HG03565 (cell line): ENCODE data around the gene CD93.

Experiments
- ATAC-seq: cut with Tn5 transposase; IDR thresholded peaks from one replicate; pipeline ENCODE4 v1.9.1; 2021; ENCODE audit warnings: mild to moderate bottlenecking, moderate library complexity; ENCODE audit not compliant: unreplicated experiment

CD93 gene

DNA sequence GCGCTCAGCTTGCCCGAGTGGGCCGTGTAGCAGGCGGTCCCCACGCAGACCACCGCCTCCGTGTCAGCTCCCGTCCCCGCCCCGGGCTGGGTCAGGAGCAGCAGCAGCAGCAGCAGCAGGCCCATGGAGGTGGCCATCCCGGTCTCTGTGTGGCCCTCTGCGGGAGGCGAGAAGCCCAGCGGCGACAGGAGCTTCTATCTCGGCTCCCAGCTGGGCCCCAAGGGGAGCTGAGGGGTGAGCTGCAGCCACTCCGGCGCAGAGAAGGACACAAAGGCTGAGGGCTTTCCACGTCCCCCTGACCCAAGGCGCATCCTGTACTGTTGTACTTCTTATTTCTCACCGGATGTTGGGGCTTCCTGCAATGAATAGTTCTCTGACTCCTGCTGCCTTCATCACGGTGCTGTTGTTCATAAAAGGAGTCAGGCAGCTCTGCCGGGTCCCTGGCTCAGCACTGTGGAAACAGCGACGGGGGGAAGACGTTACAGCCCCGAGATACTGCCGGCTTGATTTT is at the start of gene CD93:
Gene CD93, minus strand, starts transcription at position 269 of the 511 bp plus-strand sequence. Its CDS starts 132 bp downstream, at position 137.
- no peak for ATAC-seq

DNA sequence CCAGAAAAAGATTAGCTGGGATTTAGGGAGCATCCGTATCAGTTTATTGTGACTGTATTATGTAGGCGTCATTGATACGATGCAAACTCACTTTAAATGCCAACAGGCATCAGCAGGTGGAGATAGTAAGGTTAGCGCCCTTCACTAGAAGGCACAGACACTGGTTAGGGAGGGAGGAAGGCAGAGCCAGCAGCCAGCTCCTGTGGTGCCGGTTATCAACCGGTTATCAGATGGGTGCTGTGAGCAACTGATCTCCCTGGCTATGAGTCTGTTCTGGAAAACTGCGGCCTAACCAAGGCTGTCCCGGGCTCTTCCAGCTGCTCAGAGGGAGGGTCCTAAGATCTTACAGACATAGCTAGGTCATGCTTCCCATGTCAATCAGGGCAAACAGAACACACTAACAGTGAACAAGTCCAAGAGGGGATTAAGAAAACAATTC is 47.5 kb upstream of the CD93 start:
- no peak for ATAC-seq

GRCh38 chr20:23132930-23133559 is 46.9 kb upstream of the CD93 start:
- ATAC-seq: no peak

DNA sequence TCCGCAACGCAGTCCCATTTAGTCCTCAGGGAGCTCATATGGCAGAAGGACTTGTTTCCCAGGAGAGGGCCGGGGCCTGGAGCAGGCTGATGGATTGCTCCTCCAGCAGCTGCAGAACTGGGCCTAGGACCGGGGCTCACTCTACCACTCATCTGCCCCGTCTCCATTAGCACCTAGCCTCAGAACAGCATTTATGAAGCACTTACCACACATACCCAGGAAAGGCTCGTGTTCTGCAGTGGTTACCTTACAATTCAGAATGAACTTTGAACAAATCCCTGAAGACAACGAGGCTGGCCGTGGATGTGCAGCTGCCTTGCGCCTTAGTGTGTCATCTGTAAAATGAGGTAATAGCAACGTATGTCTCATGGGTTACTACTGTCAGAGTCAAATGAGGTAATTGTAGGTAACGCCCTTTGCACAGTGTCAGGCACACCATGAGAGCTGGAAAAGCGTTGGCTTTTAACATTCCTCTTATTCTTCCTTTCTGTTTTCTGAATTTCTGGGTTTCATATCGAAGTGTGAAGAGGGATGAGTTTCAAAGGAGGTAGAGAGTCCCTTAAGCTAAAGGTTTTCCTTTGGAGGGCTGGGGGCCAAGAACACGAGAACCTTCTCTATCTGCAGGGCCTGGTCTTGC is 46.3 kb upstream of the CD93 start:
- ATAC-seq: no peak

DNA sequence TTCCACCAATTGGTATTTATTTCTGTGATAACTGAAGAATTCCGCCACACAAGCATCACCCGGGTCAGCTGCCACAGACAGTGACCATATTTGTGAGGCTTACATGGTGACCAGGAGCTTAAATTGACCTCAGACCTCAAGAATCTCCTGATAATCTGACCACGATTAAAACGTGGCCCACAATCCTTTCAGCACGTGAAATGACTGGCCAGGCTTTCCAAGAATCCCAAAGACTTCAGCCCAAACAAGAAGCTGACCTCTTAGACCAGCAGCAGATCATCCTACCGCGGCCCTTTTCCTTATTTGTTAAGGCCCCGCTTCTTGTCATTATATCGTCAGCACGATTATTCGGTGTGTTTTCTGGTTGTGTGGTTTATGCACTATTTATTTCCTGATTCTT is 45.6 kb upstream of the CD93 start:
- no peak for ATAC-seq

DNA sequence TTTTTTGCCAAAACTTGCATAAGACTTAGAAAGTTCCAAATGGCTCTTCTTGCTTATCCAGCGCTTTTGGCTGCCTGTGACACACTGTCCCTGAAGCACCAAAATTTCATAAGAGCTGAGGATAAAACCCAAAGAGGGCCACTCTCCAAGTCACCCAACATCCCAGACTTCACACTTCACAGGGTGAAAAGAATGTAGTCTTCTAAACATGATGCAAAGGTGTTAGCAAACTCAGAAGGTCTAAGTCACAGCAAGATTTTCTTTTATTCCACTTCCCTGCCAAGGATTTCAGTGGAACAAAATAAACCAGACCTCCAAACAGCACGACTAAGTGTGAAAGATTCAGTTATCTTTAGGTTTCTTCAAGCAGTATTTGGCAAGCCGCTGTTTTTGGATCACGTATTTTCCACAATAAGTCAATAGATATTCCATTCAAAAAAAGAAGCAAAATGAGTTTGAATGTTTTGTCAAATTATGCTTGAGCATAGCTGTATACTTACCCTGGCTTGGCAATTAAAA is 44.6 kb upstream of the CD93 start:
- ATAC-seq: no peak

DNA sequence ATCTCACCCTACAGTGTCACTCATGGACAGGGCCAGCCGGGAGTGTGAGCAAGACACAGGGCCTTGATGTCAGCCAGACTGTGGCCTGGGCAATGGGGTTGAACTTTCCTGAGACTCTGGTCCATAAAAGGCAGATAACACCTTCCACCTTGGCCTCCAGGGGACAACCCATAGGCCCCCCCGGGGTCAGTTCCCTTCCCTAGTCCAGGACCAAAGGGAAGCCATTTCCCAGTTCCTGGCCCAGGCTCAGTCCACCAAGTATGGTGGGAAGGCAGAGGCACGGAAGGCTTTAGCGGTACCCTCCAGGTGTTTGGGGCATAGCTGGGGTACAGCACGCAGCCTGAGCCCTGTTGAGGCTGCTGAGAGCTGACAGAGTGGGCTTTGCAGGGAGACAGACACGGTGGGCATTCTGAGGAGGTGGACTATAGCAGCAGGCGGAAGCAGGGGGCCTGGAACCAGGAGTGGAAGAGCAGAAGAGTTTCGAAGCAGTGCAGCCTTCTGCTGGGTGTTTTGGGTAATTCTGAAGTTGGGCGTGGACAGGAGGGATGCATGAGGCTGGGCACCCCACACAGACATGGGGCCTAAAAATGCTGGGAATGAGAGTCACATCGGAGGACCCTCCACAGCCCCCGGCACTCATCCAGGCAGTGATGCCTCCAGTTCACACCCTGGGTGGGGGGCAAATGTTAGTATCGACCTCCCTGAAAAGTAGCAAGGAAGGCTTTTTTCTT is 43.9 kb upstream of the CD93 start:
- ATAC-seq: no peak

DNA sequence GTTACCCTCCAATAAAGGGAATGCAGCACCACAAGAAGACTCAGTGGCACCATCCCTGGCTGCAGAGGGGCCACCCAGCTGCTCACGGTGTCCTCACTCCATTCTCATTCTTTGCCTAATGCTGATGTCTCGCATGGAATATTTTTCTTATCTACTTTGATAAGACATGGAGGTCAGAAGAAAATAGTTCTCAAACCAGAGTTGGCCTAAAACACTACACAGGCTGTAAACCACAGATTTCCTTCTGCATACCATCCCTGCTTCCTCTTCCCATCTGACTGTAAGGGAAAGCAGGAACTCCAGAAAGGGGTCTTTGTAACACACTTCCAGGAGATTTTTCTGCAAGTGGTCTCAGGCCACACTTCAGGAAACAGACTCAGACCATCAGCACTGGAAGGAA is 43.1 kb upstream of the CD93 start:
- no peak for ATAC-seq

GRCh38 chr20:23128461-23129125 is 42.5 kb upstream of the CD93 start:
- no peak for ATAC-seq

DNA sequence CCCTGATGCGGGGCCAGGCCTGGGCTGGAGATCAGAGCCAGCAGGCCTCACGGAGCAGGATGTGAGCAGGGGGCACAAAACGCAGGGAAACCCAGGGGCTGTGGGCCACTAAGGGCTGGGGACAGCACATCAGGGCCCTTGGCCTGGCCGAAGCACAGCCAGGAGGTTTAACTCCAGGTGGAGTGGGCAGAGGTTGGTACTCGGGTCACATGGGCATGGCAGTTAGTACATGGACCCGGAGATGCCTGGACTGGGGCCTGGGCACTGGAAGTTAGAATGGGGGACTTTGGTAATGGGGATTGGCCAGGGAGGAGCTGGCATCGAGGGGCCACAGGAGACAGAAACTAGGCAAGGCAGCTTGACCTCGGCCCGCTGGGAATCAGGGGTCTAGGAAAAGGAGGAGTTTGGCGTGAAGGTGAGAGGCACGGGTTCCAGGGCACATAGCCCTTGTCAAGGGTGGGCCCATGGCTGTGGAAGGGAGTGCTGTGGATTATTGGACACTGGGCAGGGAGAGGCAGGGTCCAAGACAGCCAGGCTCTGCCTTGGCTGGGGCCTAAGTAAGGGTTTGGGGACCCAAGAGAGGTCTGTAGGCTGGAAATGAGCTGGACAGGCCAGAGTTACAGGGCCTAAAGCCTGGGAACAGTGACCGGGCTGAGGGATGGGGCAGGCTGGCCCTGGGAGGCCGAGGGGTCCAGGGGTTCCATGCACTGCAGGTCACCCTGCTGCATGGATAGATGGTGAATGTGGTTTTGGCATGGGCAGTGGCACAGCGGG is 41.6 kb upstream of the CD93 start:
- ATAC-seq: no peak

- ATAC-seq: no peak
Measured at GRCh38 chr20:23126281-23127061, 40.3 kb upstream of the CD93 start.

DNA sequence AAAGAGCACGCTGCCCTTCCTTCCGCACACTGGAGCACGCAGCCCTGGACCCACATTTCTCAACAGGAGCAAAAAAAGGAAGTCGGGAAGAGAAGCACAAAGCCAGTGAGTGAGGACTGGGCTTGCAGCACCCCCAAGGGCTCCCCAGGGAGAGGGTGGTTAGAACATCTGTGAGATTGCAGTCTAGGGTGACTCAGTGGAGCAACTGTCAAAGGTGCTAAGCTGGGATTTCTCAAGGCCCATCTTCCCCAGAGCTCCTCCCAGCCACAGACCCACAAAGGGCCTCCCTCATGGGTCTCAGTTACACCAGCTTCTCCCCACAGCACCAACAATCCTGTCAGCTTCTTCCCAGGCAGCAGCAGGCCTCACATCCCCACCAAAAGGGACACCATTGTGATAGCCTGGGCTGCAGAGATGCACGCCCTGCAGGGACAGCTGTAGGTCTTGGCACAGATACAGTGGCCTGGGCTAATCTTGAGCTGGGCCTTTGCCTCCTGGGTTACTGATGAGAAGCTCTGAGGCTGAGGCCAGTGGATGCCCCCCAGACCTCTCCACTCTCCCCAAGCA is 39.6 kb upstream of the CD93 start:
- ATAC-seq: no peak

GRCh38 chr20:23125159-23125558 is 39.0 kb upstream of the CD93 start:
- ATAC-seq: no peak

- no peak for ATAC-seq
Measured at GRCh38 chr20:23123886-23124285, 37.8 kb upstream of the CD93 start.

DNA sequence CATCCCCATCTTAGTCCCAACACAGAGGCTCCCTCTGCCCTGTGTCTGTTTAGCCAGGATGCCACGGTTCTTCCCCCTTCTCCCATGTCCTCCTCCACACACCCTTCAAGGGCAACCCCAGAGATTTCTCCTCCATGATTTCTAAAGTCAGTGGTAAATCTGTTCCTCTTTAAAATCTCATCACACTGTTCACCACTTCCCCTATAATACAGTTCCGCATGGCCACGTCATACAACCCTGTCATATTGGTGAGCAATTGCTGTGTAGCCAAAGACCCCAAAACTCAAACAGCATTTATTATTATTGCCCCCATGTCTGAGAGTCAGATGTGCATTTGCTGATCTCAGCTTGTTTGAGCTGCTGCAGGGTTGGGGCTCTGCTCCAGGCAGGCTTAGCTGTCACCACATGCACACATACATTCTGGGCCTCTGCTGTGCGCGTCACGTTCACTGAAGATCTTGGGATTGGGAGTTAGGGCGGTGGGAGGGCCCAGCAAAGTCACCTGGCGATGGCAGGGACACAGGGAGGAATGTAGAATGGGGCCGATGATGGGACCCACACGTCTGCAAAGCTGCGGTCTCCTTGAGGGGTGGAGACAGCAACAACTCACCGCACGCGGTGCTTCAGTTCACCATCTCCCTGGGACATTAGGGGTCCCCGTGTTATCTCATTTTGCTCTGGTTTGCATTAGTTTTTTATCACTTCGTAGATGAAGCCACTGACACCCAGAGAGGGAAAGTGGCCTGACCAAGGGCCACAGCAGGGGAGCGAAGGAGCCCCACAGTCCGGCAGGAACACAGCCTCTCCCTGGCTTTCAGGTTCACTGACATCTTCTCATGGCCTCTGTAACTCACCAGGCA is 36.9 kb upstream of the CD93 start:
- ATAC-seq: no peak

GRCh38 chr20:23122321-23122720 is 36.2 kb upstream of the CD93 start:
- no peak for ATAC-seq

DNA sequence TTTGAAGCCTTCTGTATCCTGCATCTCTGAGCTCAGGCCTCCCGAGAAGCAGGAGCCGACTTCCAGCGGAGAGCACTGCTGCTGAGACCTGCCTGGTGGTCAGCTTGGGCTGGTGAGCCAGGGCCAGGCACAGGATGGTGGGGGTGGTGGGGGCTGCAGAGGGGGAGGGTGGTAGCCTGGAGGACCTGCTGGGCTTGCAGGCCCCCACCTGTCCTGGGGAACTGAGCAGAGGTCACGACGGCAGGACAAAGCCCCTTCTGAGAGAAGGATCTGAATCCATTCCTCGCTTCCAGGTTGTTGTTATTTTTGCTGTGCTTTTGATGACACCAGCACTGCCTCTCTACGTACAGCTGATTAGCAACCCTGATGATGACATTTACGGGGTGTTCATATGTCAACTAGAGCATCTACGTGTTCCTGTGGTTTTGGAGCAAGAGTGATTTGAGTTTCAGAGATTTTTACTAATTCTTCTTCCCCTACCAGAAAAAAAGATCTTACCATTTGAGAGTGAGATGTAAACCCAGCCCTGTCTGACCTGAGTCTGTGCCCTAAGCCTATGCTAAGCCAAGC is 35.7 kb upstream of the CD93 start:
- no peak for ATAC-seq
